ENCODE data around the gene NOTCH1.

NOTCH1 gene

DNA sequence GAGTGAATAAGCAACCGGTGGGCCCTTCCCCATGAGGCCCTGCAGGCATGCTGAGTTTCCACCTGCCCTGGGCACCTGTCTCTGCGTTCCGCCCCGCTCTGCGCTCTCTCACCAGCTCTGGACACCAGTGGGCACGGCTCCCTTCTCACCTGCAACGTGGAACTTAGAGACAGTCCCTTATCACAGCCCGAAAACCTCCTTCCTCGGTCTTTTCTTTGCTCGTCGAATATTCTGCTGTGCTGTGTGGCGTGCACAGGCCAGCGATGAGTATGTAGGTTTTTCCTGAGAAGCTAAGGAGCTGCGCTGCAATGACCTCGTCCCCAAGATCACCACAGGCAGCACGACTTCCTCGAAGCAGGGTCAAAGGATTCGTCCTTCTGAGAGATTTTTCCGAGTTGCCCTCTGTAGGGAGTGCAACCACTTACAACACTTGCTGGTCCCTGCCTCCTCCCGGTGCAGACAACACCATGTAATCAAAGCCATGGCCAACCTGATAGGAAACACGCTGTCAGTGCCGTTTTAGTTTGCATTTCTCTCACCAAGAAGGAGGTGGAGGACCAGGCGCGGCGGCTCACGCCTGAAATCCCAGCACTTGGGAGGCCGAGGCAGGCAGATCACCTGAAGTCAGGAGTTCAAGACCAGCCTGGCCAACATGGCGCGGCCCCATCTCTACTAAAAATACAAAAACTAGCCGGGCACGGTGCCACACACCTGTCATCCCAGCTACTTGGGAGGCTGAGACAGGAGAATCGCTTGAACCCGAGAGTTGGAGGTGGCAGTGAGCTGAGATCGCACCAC, 27.2 kb upstream of the NOTCH1 start:
- TF ChIP-seq, protein P1, sequence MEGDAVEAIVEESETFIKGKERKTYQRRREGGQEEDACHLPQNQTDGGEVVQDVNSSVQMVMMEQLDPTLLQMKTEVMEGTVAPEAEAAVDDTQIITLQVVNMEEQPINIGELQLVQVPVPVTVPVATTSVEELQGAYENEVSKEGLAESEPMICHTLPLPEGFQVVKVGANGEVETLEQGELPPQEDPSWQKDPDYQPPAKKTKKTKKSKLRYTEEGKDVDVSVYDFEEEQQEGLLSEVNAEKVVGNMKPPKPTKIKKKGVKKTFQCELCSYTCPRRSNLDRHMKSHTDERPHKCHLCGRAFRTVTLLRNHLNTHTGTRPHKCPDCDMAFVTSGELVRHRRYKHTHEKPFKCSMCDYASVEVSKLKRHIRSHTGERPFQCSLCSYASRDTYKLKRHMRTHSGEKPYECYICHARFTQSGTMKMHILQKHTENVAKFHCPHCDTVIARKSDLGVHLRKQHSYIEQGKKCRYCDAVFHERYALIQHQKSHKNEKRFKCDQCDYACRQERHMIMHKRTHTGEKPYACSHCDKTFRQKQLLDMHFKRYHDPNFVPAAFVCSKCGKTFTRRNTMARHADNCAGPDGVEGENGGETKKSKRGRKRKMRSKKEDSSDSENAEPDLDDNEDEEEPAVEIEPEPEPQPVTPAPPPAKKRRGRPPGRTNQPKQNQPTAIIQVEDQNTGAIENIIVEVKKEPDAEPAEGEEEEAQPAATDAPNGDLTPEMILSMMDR (IDR thresholded peaks at IDR 0.05; ENCODE audit: poor library complexity, severe bottlenecking), result no peak
- no peaks in the 10 kb centered on the region for H3K36me3 ChIP-seq (ENCODE audit: low read depth)
- H3K4me1 ChIP-seq (ENCODE audit: insufficient read depth, poor library complexity, severe bottlenecking), result peaks cover 12% of the 10 kb centered on the region
- ATAC-seq (ENCODE audit: low read depth) (no peak), DNase-seq (ENCODE audit: low spot score) (no peak)
- H3K27me3 ChIP-seq (ENCODE audit: insufficient read depth, poor library complexity, severe bottlenecking), result no peaks in the 10 kb centered on the region
- no peak overlapping the region for H3K4me3 ChIP-seq (ENCODE audit: severe bottlenecking)
- no peaks in the 10 kb centered on the region for H3K9me3 ChIP-seq (ENCODE audit: severe bottlenecking)
- H3K27ac ChIP-seq (ENCODE audit: poor library complexity, severe bottlenecking), result no peak overlapping the region

DNA sequence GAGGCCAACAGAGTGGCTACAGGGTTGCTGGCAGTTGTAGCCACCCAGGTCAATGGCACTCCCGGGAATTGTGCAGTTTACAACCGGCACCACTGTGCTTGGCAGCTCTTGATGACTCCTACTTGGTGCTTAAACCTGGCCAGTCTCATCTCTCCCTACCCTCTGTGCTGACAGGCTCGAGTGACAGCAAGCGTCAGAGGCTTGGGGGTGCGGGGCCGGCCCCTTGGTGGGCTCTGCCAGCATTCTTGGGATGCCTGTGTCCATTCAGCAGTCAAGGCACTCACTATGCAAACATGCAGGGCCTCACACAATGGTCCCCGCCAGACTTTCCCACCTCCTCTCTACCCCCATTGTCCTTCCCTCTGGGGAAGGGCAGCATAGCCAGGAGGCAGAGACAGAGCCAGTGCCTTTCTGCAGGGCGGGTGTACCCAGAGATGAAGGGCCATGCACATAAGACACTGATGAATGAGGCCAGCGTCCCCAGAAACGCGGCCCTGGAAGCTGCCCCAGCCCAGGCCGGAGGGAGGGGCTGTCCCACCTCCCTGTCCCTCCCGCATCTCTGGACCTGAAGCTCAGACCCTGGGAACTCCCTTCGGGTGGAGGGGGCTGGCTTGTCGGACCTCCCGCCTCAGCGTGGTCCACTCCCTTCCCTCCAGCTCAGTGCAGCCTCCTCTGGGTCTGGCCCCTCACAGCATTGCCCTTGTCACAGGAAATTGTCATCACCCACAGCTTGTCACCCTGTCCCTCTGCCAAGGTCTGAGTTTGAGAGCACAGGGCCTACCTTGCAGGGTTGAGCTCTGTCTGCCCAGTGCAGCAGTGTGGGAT, 26.4 kb upstream of the NOTCH1 start:
- TF ChIP-seq, protein P1 (IDR thresholded peaks at IDR 0.05; ENCODE audit: poor library complexity, severe bottlenecking), result no peak
- Histone ChIP-seq H3K27me3 (ENCODE audit: insufficient read depth, poor library complexity, severe bottlenecking) (no peaks in the 10 kb centered on the region), H3K4me1 (ENCODE audit: insufficient read depth, poor library complexity, severe bottlenecking) (peaks cover 18% of the 10 kb centered on the region), H3K36me3 (ENCODE audit: low read depth) (no peaks in the 10 kb centered on the region), H3K9me3 (ENCODE audit: severe bottlenecking) (no peaks in the 10 kb centered on the region), H3K4me3 (ENCODE audit: severe bottlenecking) (no peak overlapping the region), H3K27ac (ENCODE audit: poor library complexity, severe bottlenecking) (no peak overlapping the region)
- no peak for DNase-seq (ENCODE audit: low spot score)
- ATAC-seq (ENCODE audit: low read depth), result peak; percentile 15; the same call in 1 of the 3 replicates

DNA sequence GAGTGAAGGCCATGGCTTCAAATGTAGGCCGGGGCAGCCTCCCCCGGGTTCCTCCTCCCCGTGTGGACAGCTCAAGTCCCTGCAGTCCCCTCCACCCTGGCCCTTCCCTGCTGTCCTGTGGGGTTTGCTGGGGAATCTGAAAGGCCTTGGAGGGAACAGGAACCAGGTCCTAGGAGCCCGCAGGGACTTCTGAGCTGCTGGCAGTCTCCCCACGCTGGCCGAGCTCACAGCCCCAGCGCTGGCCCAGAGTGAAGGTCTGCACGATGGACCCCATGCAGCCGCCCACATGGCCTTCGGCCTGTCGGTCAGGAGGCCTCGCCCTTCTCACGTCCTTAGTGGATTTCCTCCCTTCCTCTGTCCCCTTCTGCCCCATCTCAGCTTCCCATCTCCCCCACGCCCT, 25.7 kb upstream of the NOTCH1 start:
- no peak overlapping the region for H3K4me3 ChIP-seq (ENCODE audit: severe bottlenecking)
- H3K4me1 ChIP-seq (ENCODE audit: insufficient read depth, poor library complexity, severe bottlenecking), result peaks cover 18% of the 10 kb centered on the region
- no peaks in the 10 kb centered on the region for H3K9me3 ChIP-seq (ENCODE audit: severe bottlenecking)
- H3K27ac ChIP-seq (ENCODE audit: poor library complexity, severe bottlenecking), result no peak overlapping the region
- ATAC-seq (ENCODE audit: low read depth) (no peak), DNase-seq (ENCODE audit: low spot score) (no peak)
- no peaks in the 10 kb centered on the region for H3K27me3 ChIP-seq (ENCODE audit: insufficient read depth, poor library complexity, severe bottlenecking)
- TF ChIP-seq, protein P1 (IDR thresholded peaks at IDR 0.05; ENCODE audit: poor library complexity, severe bottlenecking), result no peak
- no peaks in the 10 kb centered on the region for H3K36me3 ChIP-seq (ENCODE audit: low read depth)

DNA sequence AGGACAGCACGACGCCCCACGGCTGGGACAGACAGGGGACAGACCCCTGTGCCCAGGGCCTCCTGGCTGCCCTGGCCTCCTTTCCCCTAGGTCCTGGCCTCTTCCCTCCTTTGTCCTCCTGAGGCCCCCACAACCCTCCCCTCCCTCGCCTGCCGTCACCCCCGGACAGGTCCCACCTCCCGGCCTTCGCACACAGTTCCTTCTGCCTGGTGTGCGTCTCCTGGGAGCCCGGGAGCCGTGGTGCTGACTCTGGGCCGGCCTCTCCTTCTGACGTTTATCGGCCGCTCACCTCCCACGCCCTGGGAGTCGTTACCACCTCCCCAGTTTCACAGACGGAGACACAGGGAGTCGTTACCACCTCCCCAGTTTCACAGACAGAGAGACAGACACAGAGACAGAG, 25.1 kb upstream of the NOTCH1 start:
- H3K4me1 ChIP-seq (ENCODE audit: insufficient read depth, poor library complexity, severe bottlenecking), result peaks cover 14% of the 10 kb centered on the region
- DNase-seq (ENCODE audit: low spot score) (no peak), ATAC-seq (ENCODE audit: low read depth) (no peak)
- H3K27me3 ChIP-seq (ENCODE audit: insufficient read depth, poor library complexity, severe bottlenecking), result no peaks in the 10 kb centered on the region
- H3K27ac ChIP-seq (ENCODE audit: poor library complexity, severe bottlenecking), result no peak overlapping the region
- TF ChIP-seq, protein P1 (IDR thresholded peaks at IDR 0.05; ENCODE audit: poor library complexity, severe bottlenecking), result no peak
- H3K4me3 ChIP-seq (ENCODE audit: severe bottlenecking), result no peak overlapping the region
- H3K36me3 ChIP-seq (ENCODE audit: low read depth), result no peaks in the 10 kb centered on the region
- no peaks in the 10 kb centered on the region for H3K9me3 ChIP-seq (ENCODE audit: severe bottlenecking)
